GM21447 (cell line): Measurements from ENCODE around the gene SHH.
"Not testable (repeated sequence)": the region's sequence is repeated elsewhere in the genome, so short reads cannot be mapped to it uniquely, and the experiment has no call there.

Source experiments
- ATAC-seq: cut with Tn5 transposase; IDR thresholded peaks from one replicate; pipeline ENCODE4 v1.9.1; 2021; ENCODE audit not compliant: unreplicated experiment

SHH gene

DNA sequence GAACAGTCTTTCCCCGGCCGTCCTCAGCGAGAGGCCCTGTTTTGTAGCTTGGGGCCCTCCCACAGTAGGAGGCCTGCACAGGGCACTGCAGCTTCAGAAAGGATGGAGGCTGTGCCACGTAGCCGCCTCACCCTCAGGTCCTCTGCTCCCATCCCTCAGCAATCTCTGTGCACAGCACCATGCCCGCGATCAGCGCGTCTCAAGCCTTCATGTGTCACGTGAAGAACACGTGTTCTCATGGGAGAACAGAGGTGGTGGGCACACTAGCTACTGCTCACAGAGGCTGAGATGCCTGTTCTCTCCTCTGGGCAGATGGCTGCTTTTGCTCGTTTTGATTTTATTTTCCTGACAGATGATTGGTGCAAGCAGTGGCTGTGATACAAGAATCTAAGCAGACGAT lies 8.5 kb upstream of the SHH start:
- ATAC-seq: no peak

DNA sequence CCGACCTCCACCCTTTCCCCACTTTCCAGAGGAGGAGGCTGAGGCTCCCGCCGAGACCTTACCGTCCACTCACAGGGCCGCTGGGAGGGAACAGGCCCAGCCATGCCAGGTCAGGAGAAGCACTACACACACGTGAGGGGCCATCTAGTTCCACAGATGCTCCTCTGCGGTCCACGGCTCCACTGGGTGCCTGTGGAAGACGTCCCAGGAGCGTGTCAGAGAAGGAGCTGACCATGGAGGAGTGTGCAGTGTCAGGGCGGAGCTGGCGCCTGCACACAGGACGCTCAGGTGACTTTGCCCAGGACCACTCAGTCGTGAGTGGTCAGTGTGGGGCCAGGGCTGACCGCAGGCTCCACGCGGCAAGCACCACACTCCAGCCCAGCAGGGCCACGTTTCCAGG lies 8.0 kb upstream of the SHH start:
- ATAC-seq: no peak

GRCh38 chr7:155819186-155819585 lies 6.9 kb upstream of the SHH start:
- ATAC-seq: no peak

DNA sequence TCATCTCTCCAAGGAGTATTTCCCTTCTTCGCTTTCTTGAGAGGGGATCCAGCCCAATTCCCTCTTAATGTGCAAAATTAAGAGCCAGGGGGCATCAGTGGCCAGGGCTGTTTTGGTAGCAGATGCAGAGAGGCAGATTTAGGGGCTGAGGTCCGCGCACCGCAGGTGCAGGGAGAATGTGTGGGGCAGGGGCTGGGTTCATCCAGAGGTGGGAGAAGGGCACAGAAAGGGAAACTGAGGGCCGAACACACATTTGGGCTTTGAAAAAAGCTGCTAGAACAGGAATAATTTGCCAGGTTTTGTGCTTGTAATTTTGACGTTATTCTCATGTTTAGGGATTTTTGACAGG lies 6.5 kb upstream of the SHH start:
- no peak for ATAC-seq

DNA sequence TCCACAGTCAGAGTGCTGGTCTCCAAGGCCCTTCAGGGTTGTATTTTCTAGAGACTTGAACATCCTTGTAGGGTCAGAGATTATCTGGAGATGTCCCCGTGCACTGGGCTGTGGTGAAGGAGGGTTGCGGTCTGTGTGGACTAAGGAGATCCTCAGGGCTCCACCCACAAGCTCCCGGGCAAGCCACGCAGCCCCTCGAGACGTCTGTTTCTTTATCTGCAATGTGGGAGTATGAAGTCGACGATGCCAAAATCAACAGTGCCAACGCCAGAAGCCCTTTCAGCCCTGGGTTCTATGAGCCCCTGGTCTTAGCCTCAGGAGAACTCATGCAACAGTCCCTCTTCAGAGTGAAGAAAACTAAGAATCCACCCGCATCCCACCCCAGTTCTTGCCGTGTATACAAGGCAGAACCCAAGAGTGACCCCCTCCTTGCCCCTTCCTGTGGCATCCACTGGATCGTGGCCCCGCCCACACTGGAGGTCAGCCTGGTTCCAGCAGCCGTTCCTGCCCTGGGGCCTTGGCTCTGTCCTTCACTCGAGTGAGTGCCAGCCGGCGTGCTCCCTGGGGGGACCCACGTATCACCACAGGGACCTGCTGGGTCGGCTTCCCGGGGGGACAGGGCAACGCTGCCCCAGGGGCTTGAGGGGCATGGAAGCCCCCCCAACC lies 6.0 kb upstream of the SHH start:
- no peak for ATAC-seq

GRCh38 chr7:155817515-155817914 lies 5.3 kb upstream of the SHH start:
- ATAC-seq: not testable (repeated sequence)

- no peak for ATAC-seq
Observed at GRCh38 chr7:155816996-155817395, 4.7 kb upstream of the SHH start.

GRCh38 chr7:155816192-155816508 lies 3.9 kb upstream of the SHH start:
- ATAC-seq: no peak

DNA sequence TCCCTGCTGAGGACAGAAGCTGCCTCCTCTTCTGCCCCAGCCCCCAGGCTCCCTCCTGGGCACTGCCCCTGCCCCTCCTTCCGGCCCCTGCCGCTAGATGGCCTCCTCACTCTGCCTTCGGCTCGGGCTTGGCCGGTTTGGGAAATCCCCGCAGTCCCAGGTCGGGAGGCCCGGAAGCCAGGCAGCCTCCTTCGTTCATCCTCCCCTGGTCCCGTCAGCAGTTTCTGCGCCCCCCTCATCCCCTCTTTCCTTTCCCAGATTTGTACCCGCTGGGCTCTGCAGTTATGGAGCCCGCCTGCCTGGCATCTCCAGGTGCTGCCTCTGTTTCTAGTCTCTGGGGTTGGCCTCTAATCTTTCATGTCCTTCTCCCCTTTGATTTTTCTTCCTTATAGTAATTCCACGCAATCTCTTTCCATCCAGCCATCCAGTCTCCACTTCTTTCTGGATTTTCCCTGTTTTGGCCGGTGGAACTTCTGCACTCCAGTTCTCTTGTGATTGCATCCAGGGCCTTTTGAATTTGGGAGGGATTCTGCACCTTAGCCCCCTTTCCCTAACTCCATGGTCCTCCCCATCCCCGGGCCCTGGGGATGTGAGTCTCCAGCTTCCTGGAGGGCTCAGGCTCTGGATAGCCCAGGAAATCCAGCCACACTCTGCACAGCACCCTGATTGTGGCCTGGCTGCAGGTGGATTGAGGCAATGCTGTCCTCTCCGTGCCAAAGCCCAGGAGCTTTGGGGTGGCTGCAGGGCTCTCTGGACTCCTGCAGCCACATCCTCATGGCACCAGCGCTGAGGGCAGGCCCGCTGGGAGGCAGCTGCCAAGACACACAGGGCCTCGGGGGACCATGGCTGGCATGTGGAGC lies 3.3 kb upstream of the SHH start:
- peak; percentile 91 for ATAC-seq

DNA sequence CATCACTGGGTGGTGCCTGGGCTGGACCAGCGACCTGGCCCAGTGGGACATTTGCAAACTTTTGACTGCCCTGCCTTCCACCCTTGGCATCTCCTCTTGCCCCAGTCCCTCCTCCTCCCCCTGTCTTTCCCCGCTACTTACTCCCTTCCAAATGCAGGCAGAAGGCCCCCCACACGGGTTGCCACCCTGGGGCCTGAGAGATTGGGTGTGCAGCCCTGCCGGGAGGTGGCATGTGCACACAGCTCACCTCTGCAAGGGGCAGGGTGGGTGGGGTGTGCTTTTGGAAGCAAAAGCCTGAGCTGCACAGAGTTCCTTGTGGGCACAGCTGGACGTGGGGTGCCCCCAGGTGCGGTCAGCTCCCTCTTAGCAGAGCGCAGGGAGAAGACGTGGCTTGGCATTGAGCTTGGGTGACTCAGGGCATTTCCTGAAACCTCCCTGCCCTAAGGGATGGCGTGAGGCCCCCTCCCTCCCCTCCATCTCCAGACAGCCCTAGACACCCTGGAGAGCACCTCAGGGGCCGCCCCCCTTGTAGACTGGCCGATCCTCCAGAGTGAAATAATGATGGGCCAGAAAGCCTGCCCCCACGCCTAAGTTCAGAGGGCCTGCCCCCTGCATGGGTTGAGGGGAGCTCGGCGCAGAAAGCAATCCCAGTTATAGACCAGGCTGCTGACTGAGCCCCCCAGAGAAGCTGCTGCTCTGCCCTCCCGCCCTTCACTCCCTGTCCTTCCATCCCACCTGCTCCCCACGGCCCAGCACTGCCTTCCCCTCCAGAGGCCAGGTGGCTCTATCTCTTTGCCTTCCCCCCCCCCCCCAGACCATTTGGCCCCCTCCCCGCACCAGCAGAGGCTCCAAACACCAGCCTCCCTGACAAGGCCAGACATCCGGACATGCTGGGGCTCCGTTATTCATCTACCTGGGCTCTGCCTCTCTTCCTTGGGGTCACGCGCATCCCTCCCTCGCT lies 2.3 kb upstream of the SHH start:
- no peak for ATAC-seq

DNA sequence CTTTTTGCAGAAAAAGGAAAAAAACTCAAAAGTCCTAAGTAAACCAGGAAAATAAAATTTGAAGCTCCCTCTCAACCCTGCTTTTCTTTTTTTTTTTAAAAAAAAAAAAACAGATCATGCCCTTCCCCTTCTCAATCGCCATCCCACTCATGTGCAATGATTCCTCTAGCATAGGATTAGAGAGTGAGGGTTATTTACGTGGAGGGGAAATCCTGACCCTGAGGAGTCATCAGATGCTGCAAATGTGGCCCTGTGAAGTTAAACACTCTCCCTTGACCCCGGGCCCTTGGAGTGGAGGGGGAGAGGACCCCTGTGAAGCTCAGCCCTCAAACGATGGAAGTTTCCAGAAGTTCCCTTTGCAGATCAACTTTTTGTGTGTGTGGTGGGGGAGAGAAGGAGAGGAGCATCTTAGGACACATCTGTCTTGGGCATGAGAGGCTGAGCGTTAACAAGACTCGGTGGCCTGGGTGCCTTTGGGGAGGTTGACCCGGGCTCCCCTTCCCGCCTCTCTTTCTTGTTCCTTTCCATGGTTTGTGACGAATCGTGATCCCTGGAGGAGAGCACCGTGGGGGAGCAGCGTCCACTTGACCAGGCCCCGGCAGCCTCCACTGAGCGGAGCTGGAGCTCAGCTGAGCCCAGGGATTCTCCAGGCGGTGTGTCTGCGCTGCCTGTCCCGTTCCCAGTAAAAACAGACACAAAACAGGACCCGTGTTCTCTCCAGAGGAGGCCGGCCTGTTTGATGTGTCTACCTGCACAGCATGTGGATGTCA lies 1.5 kb upstream of the SHH start:
- no peak for ATAC-seq

- ATAC-seq: no peak
Observed at GRCh38 chr7:155813125-155813524, 862 bp upstream of the SHH start.

GRCh38 chr7:155811560-155811894 lies 736 bp downstream of the SHH start:
- no peak for ATAC-seq

DNA sequence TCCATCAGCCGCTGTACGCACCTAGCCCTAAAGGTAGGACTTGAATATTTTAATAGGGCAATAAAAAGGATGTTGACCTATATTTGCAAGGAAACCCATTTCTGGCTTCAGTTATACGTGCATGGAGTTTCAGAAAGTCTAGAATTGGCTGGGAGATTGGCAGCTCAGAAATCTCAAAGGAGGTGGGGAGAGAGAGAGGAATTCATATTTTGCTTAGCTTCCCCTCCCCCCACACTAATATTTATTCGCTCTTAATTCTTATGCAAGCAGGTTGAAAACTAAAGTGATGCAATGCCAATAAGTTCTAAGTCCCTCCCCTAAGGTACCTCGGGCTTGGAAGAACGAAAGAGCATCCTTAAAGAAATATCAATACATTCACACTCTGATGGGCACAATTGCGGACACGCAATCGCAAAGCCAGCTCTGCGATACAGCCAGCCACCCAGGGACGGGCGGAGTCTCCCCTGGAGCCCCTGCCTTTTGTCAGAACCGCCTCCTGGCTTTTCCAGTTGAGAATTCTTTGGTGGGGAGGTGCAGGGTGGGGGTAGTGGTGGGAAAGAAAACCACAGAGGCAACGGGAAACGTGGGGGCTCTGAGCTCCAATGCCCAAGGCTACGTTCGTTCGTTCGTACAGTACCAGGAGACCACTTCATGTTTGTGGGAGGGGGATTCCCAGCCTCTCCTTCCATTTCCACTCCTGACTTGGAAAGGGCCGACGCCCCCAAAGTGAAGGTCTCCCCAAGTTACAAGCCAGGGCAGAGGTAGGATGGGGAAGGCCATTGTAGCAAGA lies 1.3 kb downstream of the SHH start:
- no peak for ATAC-seq

- ATAC-seq: no peak
Observed at GRCh38 chr7:155809947-155810769, 2.1 kb downstream of the SHH start.

DNA sequence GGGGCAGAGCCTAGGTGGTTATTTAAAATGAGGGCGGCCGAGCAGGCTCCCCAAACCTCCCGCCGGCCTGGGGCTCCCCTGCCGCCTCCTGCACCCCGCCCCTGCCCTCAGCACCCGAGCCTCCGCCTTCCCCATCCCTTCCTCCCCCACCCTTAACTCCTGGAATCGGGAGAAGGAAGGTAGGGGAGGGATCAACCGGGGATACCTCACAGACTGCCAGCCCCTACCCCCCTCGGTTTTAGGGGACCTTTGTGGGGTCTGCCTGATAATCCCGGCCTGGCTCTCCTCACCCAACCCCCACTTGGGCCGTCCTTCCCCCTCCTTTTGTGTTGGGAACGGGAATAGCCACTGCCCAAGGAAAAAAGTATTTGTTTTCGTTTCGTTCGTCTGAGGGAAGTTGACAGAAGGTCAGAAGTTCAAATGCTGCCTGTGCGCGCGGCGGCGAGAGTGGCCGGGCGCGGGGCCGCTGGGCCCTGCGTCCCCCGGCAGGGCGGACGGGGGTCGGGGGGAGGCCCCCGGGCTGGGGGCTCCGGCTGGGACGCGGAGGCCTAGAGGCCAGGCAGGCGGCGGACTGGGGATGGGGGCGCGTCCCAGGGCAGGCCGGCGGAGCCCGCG lies 2.8 kb downstream of the SHH start:
- no peak for ATAC-seq

DNA sequence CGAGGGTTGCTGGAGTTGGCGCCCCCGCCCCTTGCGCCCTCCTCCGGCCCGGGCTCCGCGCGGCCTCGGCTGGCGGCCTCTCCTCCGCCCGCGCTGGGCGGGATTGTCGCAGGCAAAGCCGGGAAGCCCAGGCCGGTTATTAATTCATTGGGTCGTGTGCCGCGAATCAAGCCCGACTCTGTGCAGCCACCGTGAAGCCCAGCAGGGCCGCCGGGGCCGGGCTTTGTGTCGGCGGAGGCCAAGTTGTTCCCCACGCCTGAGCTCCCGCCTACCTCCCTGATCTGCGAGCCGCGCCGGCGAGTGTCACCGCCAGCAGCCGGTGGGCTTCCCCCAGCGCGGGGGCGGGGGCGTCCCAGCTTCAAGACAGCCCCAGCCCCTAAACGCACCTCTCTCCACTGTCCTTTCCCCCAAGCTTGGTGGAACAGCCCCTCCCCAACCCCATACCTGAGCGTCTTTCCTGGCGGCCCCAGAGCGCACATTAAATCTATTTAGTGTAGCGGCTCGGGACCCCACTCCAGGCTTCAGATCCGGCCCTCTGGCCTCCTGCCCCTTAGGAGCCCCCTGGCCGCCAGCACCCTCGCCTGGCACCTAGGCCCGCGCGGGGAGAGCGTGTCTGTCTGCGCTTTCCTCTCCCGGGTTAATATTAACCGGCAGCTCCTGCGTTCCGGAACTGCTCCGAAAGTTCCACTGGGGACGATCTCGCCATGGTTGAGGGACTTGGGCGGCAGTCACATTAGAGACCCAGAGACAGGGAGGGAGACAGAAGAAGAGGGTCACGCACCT lies 3.5 kb downstream of the SHH start:
- peak; percentile 49 for ATAC-seq
